NCI-H1436 (cell line): Measurements from ENCODE around the gene LASP1NB.
"Not testable (repeated sequence)": the region's sequence is repeated elsewhere in the genome, so short reads cannot be mapped to it uniquely, and the experiment has no call there.

Experiments used
- DNase-seq: peaks from one replicate; lab custom pipeline; 2025; lab: John Stamatoyannopoulos, UW

Gene LASP1NB

GRCh38 chr17:38918129-38918913 lies 7.1 kb upstream of the LASP1NB start:
- DNase-seq, result no peak

GRCh38 chr17:38918916-38919315 lies 6.5 kb upstream of the LASP1NB start:
- no peak for DNase-seq

- no peak for DNase-seq
These were observed 5.9 kb upstream of the LASP1NB start for GRCh38 chr17:38919316-38920078.

GRCh38 chr17:38920374-38921291 lies 4.8 kb upstream of the LASP1NB start:
- DNase-seq, result no peak

GRCh38 chr17:38921756-38922411 lies 3.5 kb upstream of the LASP1NB start:
- DNase-seq, result no peak

DNA sequence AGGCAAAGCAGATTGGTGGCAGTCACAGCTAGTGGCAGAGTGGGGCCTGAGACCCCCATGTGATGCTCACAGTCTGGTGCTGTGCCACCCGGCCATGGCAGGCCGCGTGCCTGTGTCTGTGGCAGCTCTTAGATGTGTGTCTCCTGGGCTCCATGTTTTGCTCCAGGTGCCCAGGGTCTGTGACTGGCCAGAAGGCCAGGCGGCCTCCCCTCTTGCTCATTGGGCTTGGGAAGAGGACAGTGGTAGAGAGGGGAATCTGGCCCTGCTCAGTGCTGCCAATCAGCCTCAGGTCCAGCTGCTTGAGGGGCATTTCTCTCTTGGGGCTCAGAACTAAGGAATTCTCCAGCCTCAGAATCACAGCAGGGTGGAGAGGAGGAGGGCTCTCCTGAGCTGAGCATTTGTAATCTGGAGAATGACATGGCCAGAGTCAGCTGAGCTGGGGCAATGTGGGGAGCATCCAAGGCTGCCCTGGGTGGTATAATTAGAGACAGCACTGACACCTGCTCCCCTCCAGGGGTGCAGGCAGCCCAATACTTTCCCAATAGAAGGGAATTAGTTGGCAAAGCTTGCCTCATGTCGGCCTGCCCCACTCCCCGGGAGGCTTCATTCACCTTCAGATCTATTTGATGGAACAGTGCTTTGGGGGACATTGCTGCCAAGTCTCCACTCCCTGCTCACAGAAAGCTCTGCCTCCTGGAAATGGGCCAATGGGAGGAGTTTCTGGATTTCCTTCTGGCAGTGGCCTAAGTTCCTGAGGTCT lies 2.7 kb upstream of the LASP1NB start:
- DNase-seq, result peak; percentile 5

DNA sequence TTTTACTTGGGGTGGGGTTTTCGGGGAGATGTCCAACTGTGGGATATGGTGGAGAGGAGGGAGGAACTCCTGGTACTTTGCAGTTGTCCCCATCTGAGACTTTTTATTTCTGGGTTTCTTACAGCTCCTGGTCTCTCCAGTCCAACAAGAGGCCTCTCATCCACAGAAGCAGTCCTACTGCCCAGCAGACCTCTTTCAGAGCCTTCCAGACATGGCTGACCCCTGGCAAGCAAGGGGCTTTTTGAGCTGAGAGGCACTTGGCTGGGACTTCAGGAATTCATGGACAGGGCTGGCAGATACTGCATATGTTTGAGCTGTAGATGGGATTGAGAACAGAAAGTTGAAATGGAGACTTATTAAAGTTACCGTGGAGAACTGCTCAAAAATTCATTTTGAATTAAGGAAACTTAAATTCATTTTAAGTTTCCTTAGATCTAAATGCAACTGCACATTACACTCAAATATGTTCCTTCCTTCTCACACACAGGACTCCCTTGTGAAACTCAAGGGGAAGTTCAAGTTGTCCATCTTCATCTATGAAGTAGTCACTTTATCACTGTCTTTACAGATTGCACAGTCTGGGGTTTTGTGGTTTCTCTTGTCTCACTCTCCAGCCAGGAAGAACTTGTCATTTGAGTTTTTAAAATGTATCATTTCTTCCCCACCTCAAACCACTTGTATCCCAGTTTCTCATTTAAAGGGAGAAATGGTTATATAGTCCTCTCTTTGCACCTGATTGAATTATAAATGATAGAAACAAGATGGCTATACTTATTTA lies 1.1 kb downstream of the LASP1NB start:
- DNase-seq, result no peak

- not testable (repeated sequence) for DNase-seq
These were observed 5.4 kb downstream of the LASP1NB start for GRCh38 chr17:38930782-38931181.

GRCh38 chr17:38933962-38934361 lies 8.5 kb downstream of the LASP1NB start:
- not testable (repeated sequence) for DNase-seq

GRCh38 chr17:38939987-38940386 lies 14.6 kb downstream of the LASP1NB start:
- no peak for DNase-seq

- no peak for DNase-seq
These were observed 15.0 kb downstream of the LASP1NB start for GRCh38 chr17:38940404-38940803.

DNA sequence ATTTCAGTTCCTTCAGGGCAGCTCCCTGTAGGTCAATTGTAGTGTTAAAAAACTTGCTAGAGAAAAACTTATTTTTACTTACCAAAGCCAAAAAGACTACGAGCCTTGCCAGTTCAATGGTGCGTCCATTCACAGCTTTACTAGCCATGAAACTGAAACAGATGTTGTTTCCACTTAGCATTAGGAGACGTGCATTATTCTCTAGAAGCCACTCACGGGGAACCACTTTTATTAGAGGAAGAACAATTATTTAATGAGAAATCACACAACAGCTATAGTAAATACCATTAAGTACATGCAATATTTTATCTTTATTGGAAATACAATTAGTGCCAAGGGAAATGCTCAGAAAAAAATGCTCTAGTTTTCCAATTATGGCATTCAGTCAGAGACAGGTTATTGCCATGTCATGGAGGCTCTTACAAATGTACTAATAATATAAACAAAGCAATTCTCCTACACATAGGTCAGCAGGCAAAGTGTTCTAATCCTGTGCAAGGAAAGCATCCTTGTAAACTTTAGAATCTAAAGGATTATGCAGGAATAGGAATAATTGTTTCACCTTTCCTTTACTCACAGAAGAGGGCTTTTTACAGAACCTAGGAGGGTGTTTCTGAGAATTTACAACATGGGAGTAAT lies 17.4 kb downstream of the LASP1NB start:
- no peak for DNase-seq

DNA sequence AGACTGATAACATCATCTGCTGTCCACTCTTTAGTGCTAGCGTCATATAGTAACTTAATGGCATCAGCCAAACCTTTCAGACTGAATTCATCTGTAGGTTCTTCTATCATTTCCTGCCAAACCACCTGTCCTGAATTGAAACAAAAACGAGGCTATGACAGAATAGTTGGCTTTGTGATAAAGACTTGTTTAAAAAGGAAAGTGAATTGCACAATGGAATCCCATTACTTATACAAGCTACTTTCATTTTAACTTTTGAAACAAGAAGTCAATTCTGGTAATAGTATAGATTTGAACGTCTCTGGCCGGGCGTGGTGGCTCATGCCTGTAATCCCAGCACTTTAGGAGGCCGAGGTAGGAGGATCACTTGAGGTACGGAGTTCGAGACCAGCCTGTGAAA lies 18.2 kb downstream of the LASP1NB start:
- no peak for DNase-seq

DNA sequence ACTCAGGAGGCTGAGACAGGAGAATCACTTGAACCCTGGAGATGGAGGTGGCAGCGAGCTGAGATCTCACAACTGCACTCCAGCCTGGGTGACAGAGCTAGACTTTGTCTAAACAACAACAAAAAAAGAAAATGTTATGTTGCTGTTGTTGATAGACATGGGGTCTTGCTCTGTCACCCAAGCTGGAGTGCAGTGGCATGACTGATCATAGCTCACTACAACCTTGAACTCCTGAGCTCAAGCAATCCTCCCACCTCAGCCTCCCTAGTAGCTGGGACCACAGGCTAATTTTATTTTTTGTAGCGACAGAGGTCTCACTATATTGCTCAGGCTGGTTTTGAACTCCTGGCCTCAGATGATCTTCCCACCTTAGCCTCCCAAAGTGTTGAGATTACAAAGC lies 21.8 kb downstream of the LASP1NB start:
- DNase-seq, result no peak

- not testable (repeated sequence) for DNase-seq
These were observed 28.4 kb downstream of the LASP1NB start for GRCh38 chr17:38953800-38954199.

DNA sequence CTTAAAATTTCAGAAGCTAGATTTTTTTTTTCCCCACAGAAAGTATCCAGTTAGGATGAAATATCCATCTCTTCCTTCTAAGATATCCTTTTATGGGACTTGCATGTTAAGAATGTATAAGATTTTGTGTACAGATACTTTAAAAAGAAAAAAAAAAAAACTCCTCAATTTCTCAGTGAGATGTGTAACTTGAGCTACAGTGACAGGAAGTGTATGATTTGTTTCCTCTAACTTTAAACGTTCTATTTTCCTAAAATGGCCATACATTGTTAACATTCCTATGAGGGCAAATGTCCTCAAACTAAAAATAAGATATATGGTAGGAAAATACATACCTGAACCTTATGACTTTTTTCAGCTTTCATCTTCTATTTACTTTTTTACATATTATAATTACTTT lies 32.9 kb downstream of the LASP1NB start:
- no peak for DNase-seq

DNA sequence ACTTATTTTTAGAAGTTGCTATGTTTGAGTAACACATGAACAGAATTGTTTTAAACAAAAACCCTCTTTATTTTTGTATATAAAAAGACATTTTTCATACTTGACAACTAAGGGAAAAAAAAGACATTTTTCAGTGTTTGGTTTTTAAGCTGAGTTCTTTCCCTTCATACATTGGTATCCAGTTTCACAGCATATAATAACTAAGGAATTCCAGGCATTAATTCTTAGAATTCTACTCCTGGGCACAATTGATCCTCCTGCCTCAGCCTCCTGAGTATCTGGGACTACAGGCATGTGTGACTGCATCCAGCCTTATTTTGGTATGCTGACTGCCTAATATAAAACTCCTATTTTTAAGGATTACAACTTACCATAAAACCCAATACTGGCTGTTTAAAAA lies 33.3 kb downstream of the LASP1NB start:
- DNase-seq, result no peak

- DNase-seq, result no peak
These were observed 34.1 kb downstream of the LASP1NB start for GRCh38 chr17:38959508-38959907.

GRCh38 chr17:38960402-38960801 lies 35.0 kb downstream of the LASP1NB start:
- no peak for DNase-seq

GRCh38 chr17:38961413-38961812 lies 36.0 kb downstream of the LASP1NB start:
- no peak for DNase-seq
